GM21723 (cell line): ENCODE results near the gene TAT.
A peak's percentile ranks its signal among the peaks of the same experiment; 100 is the strongest.
"Not testable (repeated sequence)": the region's sequence is repeated elsewhere in the genome, so short reads cannot be mapped to it uniquely, and the experiment has no call there.

Experiments used
- ATAC-seq: cut with Tn5 transposase; IDR thresholded peaks from one replicate; pipeline ENCODE4 v1.9.1; 2021; ENCODE audit warnings: mild to moderate bottlenecking, moderate library complexity; ENCODE audit not compliant: unreplicated experiment

The TAT gene

DNA sequence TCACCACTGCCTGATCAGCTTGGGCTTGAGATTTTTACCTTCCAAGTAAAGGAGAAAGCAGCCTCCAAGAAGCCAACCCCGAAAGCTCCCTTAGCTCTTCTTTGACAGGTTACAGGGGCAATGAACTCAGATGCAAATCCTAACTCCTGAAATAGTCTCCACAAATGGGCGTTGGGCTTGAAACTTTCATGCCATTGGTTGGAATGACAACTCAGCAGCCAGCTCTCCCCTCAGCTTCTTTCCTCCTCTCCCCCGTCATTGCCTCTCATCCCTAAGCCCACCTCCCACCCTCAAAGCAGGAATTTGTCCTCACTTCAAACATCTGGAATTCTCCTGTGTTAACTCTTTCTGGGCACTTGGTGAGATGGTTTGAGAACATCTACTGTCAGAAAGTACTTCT, at the start of gene TAT:
Gene TAT (minus strand): TSS at position 122 of the 400 bp plus-strand sequence. CDS start 677 bp downstream, outside the sequence.
- no peak for ATAC-seq

- no peak for ATAC-seq
Measured at GRCh38 chr16:71626018-71626857, 49.3 kb upstream of the TAT start, which contains the start of gene MARVELD3. Gene MARVELD3, plus strand, starts transcription at chr16:71626184. Its CDS starts 46 bp downstream, at chr16:71626230.

DNA sequence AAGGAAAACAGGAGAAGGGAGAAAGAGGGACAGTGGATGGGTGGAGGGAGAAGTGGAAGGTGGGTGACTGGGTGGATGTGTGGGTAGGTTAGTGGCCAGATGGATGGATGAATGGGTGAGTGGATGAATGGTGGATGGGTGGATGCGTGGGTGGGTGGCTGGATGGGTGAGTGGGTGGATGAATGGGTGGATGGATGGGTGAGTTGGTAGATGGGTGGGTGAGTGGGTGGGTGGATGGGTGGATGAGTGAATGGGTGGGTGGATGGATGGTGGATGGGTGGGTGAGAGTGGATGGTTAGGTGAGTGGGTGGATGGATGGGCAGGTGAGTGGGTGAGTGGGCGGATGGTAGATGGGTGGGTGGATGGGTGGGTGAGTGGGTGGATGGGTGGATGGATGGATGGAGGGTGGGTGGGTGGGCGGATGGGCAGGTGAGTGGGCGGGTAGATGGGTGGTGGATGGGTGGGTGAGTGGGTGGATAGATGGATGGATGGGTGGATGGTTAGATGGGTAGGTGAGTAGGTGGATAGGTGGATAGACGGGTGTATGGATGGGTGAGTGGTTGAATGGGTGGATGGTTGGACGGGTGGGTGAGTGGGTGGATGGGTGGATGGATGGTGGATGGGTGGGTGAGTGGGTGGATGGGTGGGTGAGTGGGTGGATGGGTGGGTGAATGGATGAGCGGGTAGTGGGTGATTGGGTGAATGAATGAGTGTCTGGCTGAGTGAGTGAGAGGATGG, 48.4 kb upstream of the TAT start:
- no peak for ATAC-seq

GRCh38 chr16:71623597-71623996, 46.7 kb upstream of the TAT start:
- no peak for ATAC-seq

DNA sequence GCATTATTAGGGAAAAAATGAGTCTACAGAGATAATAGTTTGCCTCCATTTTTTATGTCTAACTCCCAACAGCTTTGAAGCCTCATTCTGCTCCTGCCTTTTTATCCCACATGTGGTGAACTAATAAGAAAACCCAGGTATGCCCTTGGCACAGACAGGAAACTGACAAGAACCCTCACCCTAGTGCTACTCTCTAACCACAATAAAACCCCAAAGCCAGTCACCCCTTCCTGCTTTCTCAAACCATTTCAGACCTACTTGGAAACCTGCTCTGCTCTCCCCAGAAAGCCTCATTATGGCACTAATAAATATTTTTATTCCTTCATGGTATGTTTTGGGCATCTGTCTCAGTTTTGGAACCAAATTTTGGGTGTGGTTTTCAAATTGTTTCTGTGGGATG, 45.2 kb upstream of the TAT start:
- no peak for ATAC-seq

DNA sequence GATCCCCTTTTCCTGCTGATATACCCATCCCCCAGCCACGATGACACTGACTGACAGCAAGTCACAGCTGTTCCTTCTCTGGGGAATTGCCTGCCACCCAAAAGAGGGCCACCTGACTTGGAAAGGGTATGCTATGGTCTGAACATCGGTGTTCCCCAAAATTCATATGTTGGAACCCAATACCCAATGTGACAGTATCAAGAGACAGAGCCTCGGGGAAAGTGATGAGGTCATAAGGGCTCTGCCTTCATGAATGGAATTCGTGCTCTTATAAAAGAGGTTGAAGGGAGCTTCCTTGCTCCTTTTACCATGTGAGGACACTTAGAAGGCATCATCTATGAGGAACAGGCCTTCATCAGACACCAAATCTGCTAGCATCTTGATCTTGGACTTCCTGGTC, 41.5 kb upstream of the TAT start:
- ATAC-seq = no peak

GRCh38 chr16:71614956-71615355, 38.1 kb upstream of the TAT start:
- ATAC-seq = not testable (repeated sequence)

GRCh38 chr16:71610936-71611871, 34.3 kb upstream of the TAT start:
- peak; percentile 54 for ATAC-seq

DNA sequence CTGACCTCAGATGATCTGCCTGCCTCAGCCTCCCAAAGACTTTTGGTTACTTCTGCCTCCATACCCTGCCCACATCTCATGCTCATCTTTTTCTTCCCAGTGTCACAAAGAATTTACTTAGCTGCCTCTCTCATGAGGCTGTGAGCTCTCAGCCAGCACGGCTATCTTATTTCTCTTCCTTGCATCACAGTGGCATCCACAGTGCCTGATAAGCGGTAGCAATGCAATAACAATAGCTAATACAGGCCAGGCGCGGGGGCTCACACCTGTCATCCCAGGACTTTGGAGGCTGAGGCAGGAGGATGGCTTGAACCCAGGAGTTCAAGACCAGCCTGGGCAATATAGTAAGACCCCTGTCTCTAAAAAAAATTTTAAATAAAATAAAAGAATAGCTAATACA, 33.6 kb upstream of the TAT start:
- ATAC-seq = no peak

GRCh38 chr16:71609066-71609465, 32.2 kb upstream of the TAT start:
- no peak for ATAC-seq

- ATAC-seq = no peak
Measured at GRCh38 chr16:71600822-71601221, 23.9 kb upstream of the TAT start.

DNA sequence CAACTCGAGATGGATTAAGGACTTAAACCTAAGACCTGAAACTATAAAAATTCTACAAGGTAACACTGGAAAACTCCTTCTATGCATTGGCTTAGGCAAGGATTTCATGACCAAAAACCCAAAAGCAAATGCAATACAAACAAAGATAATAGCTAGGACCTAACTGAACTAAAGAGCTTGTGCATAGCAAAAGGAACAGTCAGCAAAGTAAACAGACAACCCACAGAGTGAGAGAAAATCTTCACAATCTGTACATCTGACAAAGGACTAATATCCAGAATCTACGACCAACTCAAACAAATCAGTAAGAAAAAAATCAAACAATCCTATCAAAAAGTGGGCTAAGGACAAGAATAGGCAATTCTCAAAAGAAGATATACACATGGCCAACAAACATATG, 21.5 kb upstream of the TAT start:
- not testable (repeated sequence) for ATAC-seq

- not testable (repeated sequence) for ATAC-seq
Measured at GRCh38 chr16:71595340-71595826, 18.5 kb upstream of the TAT start.

- ATAC-seq = no peak
Measured at GRCh38 chr16:71594000-71594646, 17.2 kb upstream of the TAT start.

DNA sequence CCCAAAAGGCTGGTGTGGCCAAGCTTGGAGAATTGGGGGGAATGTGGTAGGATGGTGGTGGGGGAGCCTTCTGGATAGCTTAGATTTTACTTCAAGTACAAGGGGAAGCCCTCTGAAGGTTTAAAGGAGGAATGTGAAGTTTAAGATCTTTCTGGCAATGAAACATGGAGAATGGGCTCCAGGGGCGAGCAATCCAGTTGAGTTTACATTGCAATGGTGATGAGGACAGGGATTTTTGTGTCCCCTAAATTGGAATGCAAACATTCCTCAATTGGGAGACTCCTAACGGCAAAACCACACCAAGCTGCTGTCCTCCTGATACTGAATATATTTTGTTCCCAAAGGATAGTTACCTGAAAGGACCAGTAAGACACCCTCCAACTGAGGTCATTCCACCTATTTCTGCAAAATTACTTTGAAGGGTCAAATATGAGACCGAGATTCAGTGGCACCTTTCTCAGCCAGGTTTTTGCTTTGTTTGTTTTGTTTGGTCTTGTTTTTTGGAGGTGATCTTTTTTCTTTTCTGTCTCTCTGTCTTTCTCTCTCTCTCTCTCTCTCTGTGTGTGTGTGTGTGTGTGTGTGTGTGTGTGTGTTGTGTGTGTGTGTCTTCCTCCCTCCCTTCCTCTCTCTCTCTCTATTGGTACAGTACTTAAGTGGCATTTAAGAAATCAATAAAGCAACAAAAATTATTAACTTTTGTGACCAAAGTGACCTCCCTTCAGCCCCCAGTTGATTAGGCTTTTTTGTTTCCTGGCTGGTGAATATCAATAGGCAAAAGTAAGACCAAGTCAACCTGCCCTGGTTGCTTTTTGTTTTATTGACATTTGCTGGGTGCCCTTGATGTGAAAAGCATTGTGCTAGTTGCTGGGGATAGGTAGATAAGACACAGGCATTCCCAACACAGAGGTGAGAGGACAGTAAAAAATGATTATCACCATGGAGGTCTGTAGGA, 16.4 kb upstream of the TAT start:
- no peak for ATAC-seq

- ATAC-seq = no peak
Measured at GRCh38 chr16:71591917-71592316, 15.0 kb upstream of the TAT start.

- no peak for ATAC-seq
Measured at GRCh38 chr16:71590584-71590983, 13.7 kb upstream of the TAT start.

GRCh38 chr16:71590071-71590470, 13.2 kb upstream of the TAT start:
- ATAC-seq = not testable (repeated sequence)

GRCh38 chr16:71589334-71589733, 12.4 kb upstream of the TAT start:
- not testable (repeated sequence) for ATAC-seq
